Stimulated activated CD8-positive, alpha-beta memory T cell treated with anti-CD3 and anti-CD28 coated beads, Interleukin-4, amount 100 ng/mL, for 1 hour (primary cell): ENCODE measurements around the gene IRAK1.

ENCODE experiments used
- DNase-seq, 2 donors: peaks; one replicate each; pipeline ENCODE4 v3.0.0-alpha.2; 2020; ENCODE audit warnings: low read depth in 2 of 2, low spot score in 1 of 2

IRAK1 gene

GRCh38 chrX:153971450-153972367 is 48.0 kb downstream of the IRAK1 start, which contains the start of gene HCFC1:
Gene HCFC1 (minus strand): TSS chrX:153971818. CDS start chrX:153970840, 978 bp downstream.
- peak; percentile 81 to 88 for DNase-seq

GRCh38 chrX:153971124-153971449 is 48.6 kb downstream of the IRAK1 start:
- peak; percentile 69 to 76 for DNase-seq

GRCh38 chrX:153970357-153971123 is 49.2 kb downstream of the IRAK1 start:
- DNase-seq = no peak

GRCh38 chrX:153969904-153970356 is 49.8 kb downstream of the IRAK1 start:
- DNase-seq = no peak

- DNase-seq = no peak
Measured at GRCh38 chrX:153969125-153969903, 50.4 kb downstream of the IRAK1 start.

GRCh38 chrX:153968754-153969124 is 51.0 kb downstream of the IRAK1 start:
- DNase-seq = no peak

GRCh38 chrX:153968255-153968654 is 51.4 kb downstream of the IRAK1 start:
- DNase-seq = no peak

GRCh38 chrX:153967536-153968224 is 52.0 kb downstream of the IRAK1 start:
- DNase-seq = no peak

- DNase-seq = no peak
Measured at GRCh38 chrX:153966841-153967535, 52.7 kb downstream of the IRAK1 start.

GRCh38 chrX:153966283-153966688 is 53.4 kb downstream of the IRAK1 start:
- DNase-seq = no peak

GRCh38 chrX:153965406-153965805 is 54.3 kb downstream of the IRAK1 start:
- no peak for DNase-seq

GRCh38 chrX:153964105-153964504 is 55.6 kb downstream of the IRAK1 start:
- no peak for DNase-seq

GRCh38 chrX:153963546-153963945 is 56.2 kb downstream of the IRAK1 start:
- no peak for DNase-seq

- DNase-seq = no peak
Measured at GRCh38 chrX:153961292-153961691, 58.4 kb downstream of the IRAK1 start.

GRCh38 chrX:153960786-153961185 is 58.9 kb downstream of the IRAK1 start:
- no peak for DNase-seq
